CD4-positive, alpha-beta T cell treated with Interleukin-21 for 1 hour (primary cell): Measurements from ENCODE around the gene ABHD17A.
"Not testable (repeated sequence)": the region's sequence is repeated elsewhere in the genome, so short reads cannot be mapped to it uniquely, and the experiment has no call there.

Source experiments
- DNase-seq: peaks from one replicate; pipeline ENCODE4 v3.0.0-alpha.2; 2020

Gene ABHD17A

GRCh38 chr19:1880611-1881392 lies 4.5 kb downstream of the ABHD17A start:
- DNase-seq = no peak

GRCh38 chr19:1879982-1880381 lies 5.3 kb downstream of the ABHD17A start:
- not testable (repeated sequence) for DNase-seq

GRCh38 chr19:1878583-1878982 lies 6.7 kb downstream of the ABHD17A start:
- DNase-seq = not testable (repeated sequence)

- DNase-seq = not testable (repeated sequence)
These were observed 8.0 kb downstream of the ABHD17A start for GRCh38 chr19:1877280-1877660.

- not testable (repeated sequence) for DNase-seq
These were observed 8.6 kb downstream of the ABHD17A start for GRCh38 chr19:1876496-1877279.

- peak; percentile 86 for DNase-seq
These were observed 9.4 kb downstream of the ABHD17A start for GRCh38 chr19:1875646-1876495.

- DNase-seq = not testable (repeated sequence)
These were observed 10.0 kb downstream of the ABHD17A start for GRCh38 chr19:1875265-1875645.

GRCh38 chr19:1874554-1875185 lies 10.6 kb downstream of the ABHD17A start:
- DNase-seq = peak; percentile 60

GRCh38 chr19:1873524-1874473 lies 11.5 kb downstream of the ABHD17A start:
- DNase-seq = no peak

GRCh38 chr19:1872807-1873523 lies 12.3 kb downstream of the ABHD17A start:
- no peak for DNase-seq

GRCh38 chr19:1871630-1872029 lies 13.7 kb downstream of the ABHD17A start:
- no peak for DNase-seq

- DNase-seq = no peak
These were observed 14.1 kb downstream of the ABHD17A start for GRCh38 chr19:1871140-1871597.

GRCh38 chr19:1868971-1869370 lies 16.3 kb downstream of the ABHD17A start:
- no peak for DNase-seq

- DNase-seq = no peak
These were observed 18.0 kb downstream of the ABHD17A start for GRCh38 chr19:1867349-1867724.

- no peak for DNase-seq
These were observed 18.5 kb downstream of the ABHD17A start for GRCh38 chr19:1866693-1867348.

- no peak for DNase-seq
These were observed 19.9 kb downstream of the ABHD17A start for GRCh38 chr19:1865172-1866010.

GRCh38 chr19:1864480-1865171 lies 20.7 kb downstream of the ABHD17A start:
- peak; percentile 70 for DNase-seq

- peak; percentile 93 for DNase-seq
These were observed 21.4 kb downstream of the ABHD17A start for GRCh38 chr19:1863638-1864479.
